ENCODE measurements around the gene BLM.

GRCh38 chr15:90705212-90705611, 11.9 kb upstream of the BLM start:
- no peak for TF ChIP-seq CREB1 (IDR thresholded peaks at IDR 0.05; ENCODE audit: low read depth)
- no peak for TF ChIP-seq POLR2A (IDR thresholded peaks at IDR 0.05; ENCODE audit: low read depth, low read length)
- TF ChIP-seq SRF (IDR thresholded peaks at IDR 0.05; ENCODE audit: low read depth in 2 of 2, low read length in 2 of 2): no peak
- no peak for TF ChIP-seq ZBED1 (IDR thresholded peaks at IDR 0.05; ENCODE audit: borderline replicate concordance)
- no peak for TF ChIP-seq POLR2AphosphoS2 (IDR thresholded peaks at IDR 0.05; ENCODE audit: low read depth, low read length)
- no peak for TF ChIP-seq POLR2AphosphoS5 (IDR thresholded peaks at IDR 0.05; ENCODE audit: low read length)
- no peak for TF ChIP-seq CTCF (IDR thresholded peaks at IDR 0.05 in 2 of 3, conservative IDR thresholded peaks at IDR 0.05 in 1 of 3; ENCODE audit: control insufficient read depth in 2 of 3, extremely low read depth in 1 of 3, insufficient read depth in 1 of 3, low read depth in 3 of 3, low read length in 3 of 3)
- no peak for TF ChIP-seq SIN3A (IDR thresholded peaks at IDR 0.05; ENCODE audit: low read depth, low read length)
- no peak for TF ChIP-seq KAT2A (conservative IDR thresholded peaks at IDR 0.05; ENCODE audit: control insufficient read depth, low read depth, low read length)

Data from GM12878 (cell line).